ENCODE results near the gene PARP6.

- TF ChIP-seq, protein P1, sequence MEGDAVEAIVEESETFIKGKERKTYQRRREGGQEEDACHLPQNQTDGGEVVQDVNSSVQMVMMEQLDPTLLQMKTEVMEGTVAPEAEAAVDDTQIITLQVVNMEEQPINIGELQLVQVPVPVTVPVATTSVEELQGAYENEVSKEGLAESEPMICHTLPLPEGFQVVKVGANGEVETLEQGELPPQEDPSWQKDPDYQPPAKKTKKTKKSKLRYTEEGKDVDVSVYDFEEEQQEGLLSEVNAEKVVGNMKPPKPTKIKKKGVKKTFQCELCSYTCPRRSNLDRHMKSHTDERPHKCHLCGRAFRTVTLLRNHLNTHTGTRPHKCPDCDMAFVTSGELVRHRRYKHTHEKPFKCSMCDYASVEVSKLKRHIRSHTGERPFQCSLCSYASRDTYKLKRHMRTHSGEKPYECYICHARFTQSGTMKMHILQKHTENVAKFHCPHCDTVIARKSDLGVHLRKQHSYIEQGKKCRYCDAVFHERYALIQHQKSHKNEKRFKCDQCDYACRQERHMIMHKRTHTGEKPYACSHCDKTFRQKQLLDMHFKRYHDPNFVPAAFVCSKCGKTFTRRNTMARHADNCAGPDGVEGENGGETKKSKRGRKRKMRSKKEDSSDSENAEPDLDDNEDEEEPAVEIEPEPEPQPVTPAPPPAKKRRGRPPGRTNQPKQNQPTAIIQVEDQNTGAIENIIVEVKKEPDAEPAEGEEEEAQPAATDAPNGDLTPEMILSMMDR (IDR thresholded peaks at IDR 0.05) = no peak
- TF ChIP-seq EP300 (IDR thresholded peaks at IDR 0.05) (no peak), POLR2A (IDR thresholded peaks at IDR 0.05) (no peak)
Observed at GRCh38 chr15:72312605-72313447, 40.5 kb upstream of the PARP6 start.

All from ovary (tissue), 3 donors.